ENCODE measurements around the gene ILDR2.

GRCh38 chr1:166915042-166915441 lies 60.3 kb downstream of the ILDR2 start:
- TF ChIP-seq CTCF (IDR thresholded peaks at IDR 0.05) (no peak), POLR2A (IDR thresholded peaks at IDR 0.05) (no peak)

Data from gastroesophageal sphincter (tissue), 3 donors.